ENCODE data around the gene MSI2.

DNA sequence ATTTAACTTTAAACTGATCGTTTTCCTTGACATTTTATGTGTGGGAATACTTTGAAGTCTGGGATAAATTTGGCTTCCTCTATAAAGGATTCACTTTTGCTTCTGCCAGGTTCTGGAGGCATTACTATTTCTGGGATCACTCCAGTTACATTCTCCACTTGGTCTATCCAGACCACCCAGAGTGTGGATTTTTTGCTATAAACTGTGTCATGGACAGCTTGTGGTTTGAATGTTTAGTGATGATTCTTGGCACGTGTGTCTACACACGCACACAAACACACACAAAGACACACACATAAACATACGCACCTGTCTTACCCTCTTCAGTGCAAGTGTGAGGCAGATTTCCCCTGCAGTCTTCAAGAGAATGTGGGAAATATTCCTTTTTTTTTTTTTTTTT, 27.4 kb upstream of the MSI2 start:
- TF ChIP-seq REST (IDR thresholded peaks at IDR 0.05; ENCODE audit: unreplicated experiment) = no peak
- TF ChIP-seq CTCF (conservative IDR thresholded peaks at IDR 0.05; ENCODE audit: low read depth in 2 of 2) = no peak
- no peak for TF ChIP-seq EZH2 (IDR thresholded peaks at IDR 0.05; ENCODE audit: low read depth, unreplicated experiment)
- TF ChIP-seq CREB1 (CRISPR knock-in tag; IDR thresholded peaks at IDR 0.05; ENCODE audit: low read depth) = no peak
- TF ChIP-seq STAT1 (IDR thresholded peaks at IDR 0.05; ENCODE audit: unreplicated experiment) = no peak
- no peak for TF ChIP-seq JUNB (IDR thresholded peaks at IDR 0.05; ENCODE audit: unreplicated experiment)

Measured in GM23338 (cell line).